ENCODE results near the gene CHI3L1. TPM values are rescaled to one million over a fixed set of nuclear protein-coding genes. Genes with fewer than 3 reads are reported as not detected.

Gene CHI3L1
- total and polyA plus RNA-seq, 12 donors: 0.15 to 14.3 (median 2.0) TPM; not detected in 1

- H3K36me3 ChIP-seq: peaks cover 0 to 8% (median 0%) of the 10 kb centered on the region in 9 donors
- WGBS, 2 donors: 83 to 90% methylated on average over 6 of the region's 6 CpGs
- H3K4me1 ChIP-seq: peaks cover 0 to 4% (median 0%) of the 10 kb centered on the region in 9 donors
- ATAC-seq (no peak), DNase-seq (no peak)
- peaks cover 0 to 7% (median 0%) of the 10 kb centered on the region in 7 donors for H3K27me3 ChIP-seq
- peaks cover 0 to 6% (median 0%) of the 10 kb centered on the region in 11 donors for H3K9me3 ChIP-seq
- no peak for TF ChIP-seq CTCF (IDR thresholded peaks at IDR 0.05)
- no peak overlapping the region for H3K27ac ChIP-seq
- intact Hi-C loops (cut with DNase I): no loop called here
- no peak overlapping the region for H3K4me3 ChIP-seq
These were observed 25.3 kb downstream of the CHI3L1 start for GRCh38 chr1:203161175-203161574.

- intact Hi-C loops (cut with DNase I): no loop called here
- ATAC-seq: no peak
- 74 to 88% methylated on average over 1 of the region's 1 CpG for WGBS, 2 donors
These were observed 26.7 kb downstream of the CHI3L1 start for GRCh38 chr1:203159844-203160243.

GRCh38 chr1:203158960-203159665, 27.4 kb downstream of the CHI3L1 start:
- no peak overlapping the region for H3K27ac ChIP-seq
- 83 to 86% methylated on average over 9 of the region's 9 CpGs for WGBS, 2 donors
- peaks cover 0 to 10% (median 0%) of the 10 kb centered on the region in 9 donors for H3K4me1 ChIP-seq
- intact Hi-C loops (cut with DNase I): no loop called here
- no peak for ATAC-seq
- H3K4me3 ChIP-seq: no peak overlapping the region
- no peak for TF ChIP-seq CTCF (IDR thresholded peaks at IDR 0.05)
- peaks cover 0 to 6% (median 0%) of the 10 kb centered on the region in 11 donors for H3K9me3 ChIP-seq
- H3K36me3 ChIP-seq: no peaks in the 10 kb centered on the region
- peaks cover 0 to 7% (median 0%) of the 10 kb centered on the region in 7 donors for H3K27me3 ChIP-seq
- DNase-seq: no peak

More at GRCh38 chr1:203159844-203160243, 26.7 kb downstream of the CHI3L1 start:
- peaks cover 0 to 6% (median 0%) of the 10 kb centered on the region in 11 donors for H3K9me3 ChIP-seq
- peaks cover 0 to 4% (median 0%) of the 10 kb centered on the region in 9 donors for H3K4me1 ChIP-seq
- H3K27me3 ChIP-seq: peaks cover 0 to 7% (median 0%) of the 10 kb centered on the region in 7 donors
- DNase-seq: no peak
- H3K4me3 ChIP-seq: no peak overlapping the region
- no peak for TF ChIP-seq CTCF (IDR thresholded peaks at IDR 0.05)
- H3K27ac ChIP-seq: no peak overlapping the region
- no peaks in the 10 kb centered on the region for H3K36me3 ChIP-seq

- Histone ChIP-seq H3K27me3 (peaks cover 0 to 7% (median 0%) of the 10 kb centered on the region in 7 donors), H3K4me1 (peaks cover 0 to 17% (median 7%) of the 10 kb centered on the region in 9 donors), H3K36me3 (no peaks in the 10 kb centered on the region), H3K4me3 (no peak overlapping the region), H3K9me3 (peaks cover 0 to 6% (median 0%) of the 10 kb centered on the region in 11 donors), H3K27ac (no peak overlapping the region)
- intact Hi-C loops (cut with DNase I): no loop called here
- TF ChIP-seq CTCF (IDR thresholded peaks at IDR 0.05): no peak
- ATAC-seq (no peak), DNase-seq (no peak)
- 89 to 91% methylated on average over 1 of the region's 1 CpG for WGBS, 2 donors
These were observed 28.1 kb downstream of the CHI3L1 start for GRCh38 chr1:203158423-203158822.
